Measurements from ENCODE around the gene SHPK. TPM values are rescaled to one million over a fixed set of nuclear protein-coding genes. Genes with fewer than 3 reads are reported as not detected.

SHPK gene
- total RNA-seq, 1 donor from 2014 or later: 14.0 TPM

DNA sequence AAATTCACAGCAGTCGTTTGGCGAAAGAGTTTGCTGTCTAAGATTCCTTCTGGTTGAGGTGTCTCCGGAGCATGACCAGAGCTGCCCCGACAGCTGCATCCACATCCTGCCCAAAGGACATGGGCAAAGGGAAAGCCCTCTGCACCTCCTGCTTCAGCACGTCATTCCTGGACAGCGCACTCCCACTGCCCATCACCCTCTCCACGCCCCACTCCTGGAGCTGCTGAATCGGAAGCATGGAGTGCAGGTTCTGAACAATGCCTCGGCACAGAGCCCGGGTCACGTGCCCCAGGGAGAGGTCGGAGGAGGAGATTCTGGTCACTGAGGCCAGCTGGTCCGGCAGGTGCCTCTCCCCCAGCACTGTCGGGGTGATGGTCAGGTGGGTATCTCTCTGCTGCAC is 25.5 kb downstream of the SHPK start:
- DNase-seq (ENCODE audit: extremely low spot score in 2 of 2): no peak
- Histone ChIP-seq H3K27me3 (no peaks in the 10 kb centered on the region), H3K4me3 (no peak overlapping the region), H3K27ac (no peak overlapping the region), H3K9me3 (no peaks in the 10 kb centered on the region), H3K4me1 (no peaks in the 10 kb centered on the region), H3K36me3 (peaks cover 0 to 60% of the 10 kb centered on the region in 2 donors)
- intact Hi-C loops (cut with DNase I): no loop called here
- TF ChIP-seq, protein P1, sequence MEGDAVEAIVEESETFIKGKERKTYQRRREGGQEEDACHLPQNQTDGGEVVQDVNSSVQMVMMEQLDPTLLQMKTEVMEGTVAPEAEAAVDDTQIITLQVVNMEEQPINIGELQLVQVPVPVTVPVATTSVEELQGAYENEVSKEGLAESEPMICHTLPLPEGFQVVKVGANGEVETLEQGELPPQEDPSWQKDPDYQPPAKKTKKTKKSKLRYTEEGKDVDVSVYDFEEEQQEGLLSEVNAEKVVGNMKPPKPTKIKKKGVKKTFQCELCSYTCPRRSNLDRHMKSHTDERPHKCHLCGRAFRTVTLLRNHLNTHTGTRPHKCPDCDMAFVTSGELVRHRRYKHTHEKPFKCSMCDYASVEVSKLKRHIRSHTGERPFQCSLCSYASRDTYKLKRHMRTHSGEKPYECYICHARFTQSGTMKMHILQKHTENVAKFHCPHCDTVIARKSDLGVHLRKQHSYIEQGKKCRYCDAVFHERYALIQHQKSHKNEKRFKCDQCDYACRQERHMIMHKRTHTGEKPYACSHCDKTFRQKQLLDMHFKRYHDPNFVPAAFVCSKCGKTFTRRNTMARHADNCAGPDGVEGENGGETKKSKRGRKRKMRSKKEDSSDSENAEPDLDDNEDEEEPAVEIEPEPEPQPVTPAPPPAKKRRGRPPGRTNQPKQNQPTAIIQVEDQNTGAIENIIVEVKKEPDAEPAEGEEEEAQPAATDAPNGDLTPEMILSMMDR (IDR thresholded peaks at IDR 0.05): no peak
- TF ChIP-seq POLR2AphosphoS5 (IDR thresholded peaks at IDR 0.05; ENCODE audit: insufficient read depth in 1 of 2, low read depth in 1 of 2) (no peak), POLR2A (IDR thresholded peaks at IDR 0.05) (no peak)

DNA sequence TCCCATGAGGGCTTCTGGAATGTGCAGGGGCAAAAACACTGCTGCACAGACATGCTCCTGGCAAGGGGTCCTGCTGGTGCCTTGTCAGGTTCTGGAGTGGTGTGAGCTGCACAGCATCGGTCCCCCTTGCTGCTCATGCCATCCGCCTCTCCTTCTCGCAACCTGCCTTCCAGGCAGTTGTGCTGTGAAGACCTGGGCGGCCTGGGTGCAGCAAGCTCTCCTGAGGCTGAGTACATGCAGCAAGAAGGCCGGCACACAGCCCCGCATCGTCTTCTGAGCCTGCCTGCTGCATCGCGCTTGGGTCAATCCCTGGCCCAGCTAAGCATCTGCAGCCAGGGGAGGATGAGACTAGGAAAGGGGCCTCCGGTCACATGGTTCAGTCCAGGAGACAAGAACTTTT is 26.4 kb downstream of the SHPK start:
- Histone ChIP-seq H3K4me3 (no peak overlapping the region), H3K36me3 (peaks cover 0 to 52% of the 10 kb centered on the region in 2 donors), H3K4me1 (no peaks in the 10 kb centered on the region), H3K9me3 (no peaks in the 10 kb centered on the region), H3K27ac (no peak overlapping the region), H3K27me3 (no peaks in the 10 kb centered on the region)
- intact Hi-C loops (cut with DNase I): no loop called here
- no peak for DNase-seq (ENCODE audit: extremely low spot score in 2 of 2)
- TF ChIP-seq POLR2A (IDR thresholded peaks at IDR 0.05) (no peak), POLR2AphosphoS5 (IDR thresholded peaks at IDR 0.05; ENCODE audit: insufficient read depth in 1 of 2, low read depth in 1 of 2) (no peak)
- TF ChIP-seq, protein P1 (IDR thresholded peaks at IDR 0.05): no peak

DNA sequence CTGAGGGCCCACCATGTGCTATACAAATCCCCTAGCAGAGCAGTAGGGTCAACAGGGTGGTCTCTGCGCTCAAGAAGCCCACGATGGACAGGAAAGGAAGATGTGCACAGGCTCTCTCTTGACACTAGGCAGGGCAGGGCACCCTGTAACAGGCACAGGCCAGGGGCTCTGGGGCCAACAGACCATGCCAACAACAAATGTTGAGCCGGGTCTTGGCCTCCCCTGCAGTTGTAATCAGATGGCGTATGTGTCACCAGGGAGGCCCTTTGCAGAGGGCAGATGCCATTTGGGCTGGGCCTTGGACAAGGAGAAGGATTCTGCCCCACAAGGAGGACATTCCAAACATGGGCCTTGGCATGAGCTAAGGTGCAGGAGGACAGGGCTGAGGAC is 32.2 kb downstream of the SHPK start:
- Histone ChIP-seq H3K9me3 (no peaks in the 10 kb centered on the region), H3K27me3 (no peaks in the 10 kb centered on the region), H3K4me1 (no peaks in the 10 kb centered on the region), H3K36me3 (peaks cover 0 to 4% of the 10 kb centered on the region in 2 donors), H3K4me3 (no peak overlapping the region), H3K27ac (no peak overlapping the region)
- no peak for DNase-seq (ENCODE audit: extremely low spot score in 2 of 2)
- no peak for TF ChIP-seq POLR2AphosphoS5 (IDR thresholded peaks at IDR 0.05; ENCODE audit: insufficient read depth in 1 of 2, low read depth in 1 of 2)
- TF ChIP-seq POLR2A (IDR thresholded peaks at IDR 0.05): no peak
- TF ChIP-seq, protein P1 (IDR thresholded peaks at IDR 0.05): no peak
- intact Hi-C loops (cut with DNase I): no loop called here

DNA sequence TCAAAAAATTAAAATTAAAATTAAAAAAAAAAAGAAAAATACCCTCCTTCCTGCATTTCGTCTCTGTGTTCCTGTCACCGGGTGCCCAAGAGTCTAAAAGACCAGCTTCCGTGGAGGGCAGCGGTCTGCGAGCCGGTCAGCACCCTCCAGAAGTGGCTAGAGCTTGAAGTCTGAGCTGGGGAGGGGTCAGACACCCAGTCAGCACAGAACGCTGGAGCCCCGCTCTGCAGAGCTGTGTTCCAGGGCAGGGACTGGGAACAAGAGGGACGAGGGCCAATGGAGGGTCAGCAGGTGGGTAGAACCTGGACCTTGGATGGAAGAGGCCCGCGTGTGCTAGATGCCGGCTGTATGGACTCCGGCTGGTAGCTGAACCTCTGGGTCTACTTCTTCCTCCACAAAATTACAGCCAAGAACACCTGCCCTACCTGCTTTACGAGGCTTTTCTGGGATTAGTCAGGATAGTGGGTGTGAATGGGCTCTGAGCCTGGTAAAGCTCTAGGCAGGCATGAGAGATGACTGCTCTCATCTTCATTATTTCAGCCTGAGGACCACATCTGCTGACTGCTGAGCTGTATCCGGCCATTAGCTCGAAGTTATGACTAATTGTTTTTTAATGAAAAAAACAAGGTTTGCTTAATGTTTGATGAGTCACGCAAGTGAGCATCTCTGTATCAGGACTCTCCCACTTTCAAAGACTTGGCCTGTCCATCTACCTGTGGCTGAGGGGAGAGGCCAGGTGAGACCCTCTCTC is 32.8 kb downstream of the SHPK start:
- H3K4me1 ChIP-seq: no peaks in the 10 kb centered on the region
- no peaks in the 10 kb centered on the region for H3K9me3 ChIP-seq
- TF ChIP-seq POLR2AphosphoS5 (IDR thresholded peaks at IDR 0.05; ENCODE audit: insufficient read depth in 1 of 2, low read depth in 1 of 2): peak in 1 of 2 donors; percentile 36
- TF ChIP-seq, protein P1 (IDR thresholded peaks at IDR 0.05): no peak
- no peaks in the 10 kb centered on the region for H3K36me3 ChIP-seq
- H3K27ac ChIP-seq: no peak overlapping the region
- intact Hi-C loops (cut with DNase I): no loop called here
- H3K27me3 ChIP-seq: no peaks in the 10 kb centered on the region
- H3K4me3 ChIP-seq: no peak overlapping the region
- no peak for DNase-seq (ENCODE audit: extremely low spot score in 2 of 2)

DNA sequence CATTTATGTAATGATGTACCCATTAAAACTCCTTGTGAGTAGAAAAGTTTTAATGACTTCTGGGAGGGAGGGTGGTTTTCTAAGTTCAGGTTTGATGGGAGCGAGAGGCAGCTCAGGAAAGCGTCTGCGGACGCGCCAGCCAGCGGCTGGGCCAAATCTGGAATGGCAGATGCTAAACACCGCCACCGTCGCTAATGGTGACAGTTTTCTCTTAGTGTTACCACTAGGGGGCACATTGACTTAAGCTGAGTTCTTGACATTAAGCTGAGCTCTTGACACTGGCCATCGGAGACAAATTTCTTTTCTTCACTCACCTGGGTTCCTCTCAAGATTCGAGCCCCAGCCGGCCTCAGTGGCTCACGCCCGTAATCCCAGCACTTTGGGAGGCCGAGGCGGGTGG is 33.6 kb downstream of the SHPK start:
- Histone ChIP-seq H3K4me1 (no peaks in the 10 kb centered on the region), H3K4me3 (no peak overlapping the region), H3K27me3 (no peaks in the 10 kb centered on the region), H3K27ac (no peak overlapping the region), H3K9me3 (no peaks in the 10 kb centered on the region), H3K36me3 (no peaks in the 10 kb centered on the region)
- TF ChIP-seq POLR2AphosphoS5 (IDR thresholded peaks at IDR 0.05; ENCODE audit: insufficient read depth in 1 of 2, low read depth in 1 of 2): no peak
- TF ChIP-seq, protein P1 (IDR thresholded peaks at IDR 0.05): peak in 1 of 3 experiments; percentile 29
- intact Hi-C loops (cut with DNase I): no loop called here
- no peak for DNase-seq (ENCODE audit: extremely low spot score in 2 of 2)
